HS-27A (cell line): ENCODE results near the gene WASF1.

Experiments
- DNase-seq: peaks from one replicate; pipeline ENCODE4 v3.0.0-alpha.2; 2012; ENCODE audit warnings: low read depth, missing footprints

Gene WASF1

DNA sequence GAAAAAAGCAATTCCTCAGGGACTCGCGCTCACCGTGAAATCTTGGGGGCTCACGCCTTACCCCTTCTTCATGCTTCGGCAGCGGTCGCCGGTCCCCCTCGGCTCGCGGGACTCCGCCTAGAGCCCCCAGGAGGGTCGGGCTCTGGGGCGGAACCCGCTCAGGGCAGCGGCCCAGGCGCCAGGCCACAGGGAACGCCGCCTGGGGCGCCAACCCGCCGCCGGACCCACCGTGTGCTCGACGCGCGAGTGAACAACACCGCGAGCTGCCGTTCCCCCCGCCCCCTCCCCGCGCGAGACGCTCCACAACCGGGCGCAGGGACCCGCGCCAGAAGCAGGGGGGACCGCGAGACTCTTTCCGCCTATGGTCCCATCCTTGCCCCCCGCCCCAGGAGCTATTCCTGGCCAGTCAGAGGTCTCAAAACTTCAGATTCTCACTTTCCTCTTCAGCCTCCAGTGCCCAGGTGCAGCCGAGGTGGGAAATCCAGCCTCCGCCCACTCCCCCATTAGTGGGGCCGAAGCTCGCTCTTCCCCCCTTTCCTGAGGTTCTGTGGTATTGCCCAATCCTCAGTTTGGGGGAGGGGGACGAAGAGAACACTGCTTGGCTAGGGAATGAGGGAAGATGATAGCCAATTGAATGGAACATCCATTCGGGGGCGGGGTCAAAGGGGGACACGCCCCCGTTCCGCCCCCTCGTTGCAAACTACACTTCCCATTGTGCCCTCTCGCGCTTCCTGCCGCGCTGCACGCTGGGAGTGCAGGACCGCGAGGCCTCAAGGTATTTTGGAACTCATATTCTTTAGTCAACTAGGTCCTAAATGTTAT, at the start of gene WASF1:
Gene WASF1 (minus strand): TSS at position 265 of the 822 bp plus-strand sequence. CDS start 52,069 bp downstream, outside the sequence.
- peak; percentile 96 for DNase-seq

DNA sequence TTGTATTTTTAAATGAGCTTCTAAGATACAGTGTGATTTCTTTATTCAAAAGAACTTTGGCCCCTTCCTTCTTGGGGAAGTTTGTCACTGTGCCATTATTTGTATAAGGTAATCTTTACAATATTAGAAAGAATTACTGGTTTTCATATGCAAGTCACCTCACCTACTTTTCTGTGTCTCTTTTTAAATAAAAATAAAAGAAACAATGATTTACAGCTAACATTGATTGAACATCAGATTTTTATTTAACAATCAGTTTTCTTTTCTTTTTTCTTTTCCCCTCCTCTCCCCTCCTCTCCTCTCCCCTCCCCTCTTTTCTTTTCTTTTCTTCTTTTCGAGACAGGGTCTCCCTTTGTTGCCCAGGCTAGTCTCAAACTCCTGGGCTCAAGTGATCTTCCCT, 46.8 kb upstream of the WASF1 start:
- DNase-seq: no peak

DNA sequence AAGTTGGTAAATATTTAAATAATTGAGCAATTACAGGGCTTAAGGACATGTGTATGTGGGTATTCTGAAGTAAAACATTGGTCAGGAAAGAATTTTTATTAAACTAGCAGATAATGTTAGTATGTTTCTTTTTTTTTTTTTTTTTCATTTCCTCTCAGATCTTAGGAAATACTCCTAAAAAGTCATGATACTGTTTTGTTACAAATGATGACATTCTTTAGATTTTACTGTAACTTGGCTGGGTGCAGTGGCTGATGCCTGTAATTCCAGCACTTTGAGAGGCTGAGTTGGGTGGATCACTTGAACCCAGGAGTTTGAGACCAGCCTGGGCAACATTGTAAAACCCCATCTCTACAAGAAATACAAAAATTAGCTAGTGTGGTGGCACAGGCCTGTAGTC, 42.3 kb upstream of the WASF1 start:
- DNase-seq: no peak

DNA sequence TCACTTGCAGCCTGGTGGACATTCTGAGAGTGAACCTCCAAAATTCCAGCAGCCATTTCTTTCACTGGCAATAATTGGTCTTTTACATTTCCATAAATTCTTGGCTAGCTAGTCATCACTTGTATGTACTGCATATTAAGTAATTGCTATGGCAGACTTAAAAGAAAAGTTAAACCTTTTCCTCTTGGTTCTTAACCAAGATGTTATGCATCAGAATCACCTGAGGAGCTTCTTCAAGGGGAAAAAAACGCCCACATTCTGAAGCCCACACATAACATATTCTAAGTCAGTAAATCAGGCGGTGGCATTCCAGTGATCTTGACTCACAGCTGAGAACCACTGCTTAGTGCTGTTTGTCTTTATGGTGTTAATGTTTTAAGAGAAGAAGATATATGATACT, 37.8 kb upstream of the WASF1 start:
- DNase-seq: no peak

DNA sequence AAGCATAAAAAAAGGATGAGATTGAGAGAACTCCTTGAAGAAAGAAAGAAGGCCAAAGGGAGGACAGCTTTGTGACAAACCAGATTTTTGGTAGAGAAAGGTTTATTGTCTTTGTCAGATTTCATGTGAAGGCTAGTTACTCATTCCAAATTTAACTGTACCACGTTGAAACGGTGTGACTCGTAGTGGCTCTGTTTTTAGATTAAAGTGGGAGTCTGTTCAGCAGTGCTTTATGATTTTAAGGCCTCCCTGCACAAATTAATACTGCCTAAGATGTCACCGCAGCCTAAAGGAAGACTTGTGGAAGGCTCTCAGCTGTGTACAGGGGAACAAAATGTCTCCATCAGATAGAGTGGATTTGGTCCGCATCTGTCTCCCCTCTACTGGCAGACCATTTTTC, 36.7 kb upstream of the WASF1 start:
- no peak for DNase-seq

DNA sequence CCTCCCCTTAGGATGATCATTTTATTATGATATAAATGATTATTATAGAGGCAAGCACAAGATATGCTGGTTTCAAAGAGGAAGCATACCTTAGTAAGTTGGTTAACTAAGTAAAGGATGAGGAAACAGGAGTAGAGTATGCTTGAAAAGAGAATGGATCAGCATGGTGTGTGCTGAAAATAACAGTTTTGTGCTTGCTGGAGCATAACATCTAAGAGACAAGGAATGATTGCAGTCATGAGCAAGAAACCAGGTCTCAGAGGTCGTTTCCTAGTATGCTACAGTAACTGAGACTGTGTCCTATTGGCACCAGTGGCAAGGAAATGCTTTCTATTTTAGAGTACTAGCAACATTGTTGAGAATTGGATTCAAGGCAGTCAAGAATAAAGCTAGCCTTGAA, 34.9 kb upstream of the WASF1 start:
- no peak for DNase-seq

DNA sequence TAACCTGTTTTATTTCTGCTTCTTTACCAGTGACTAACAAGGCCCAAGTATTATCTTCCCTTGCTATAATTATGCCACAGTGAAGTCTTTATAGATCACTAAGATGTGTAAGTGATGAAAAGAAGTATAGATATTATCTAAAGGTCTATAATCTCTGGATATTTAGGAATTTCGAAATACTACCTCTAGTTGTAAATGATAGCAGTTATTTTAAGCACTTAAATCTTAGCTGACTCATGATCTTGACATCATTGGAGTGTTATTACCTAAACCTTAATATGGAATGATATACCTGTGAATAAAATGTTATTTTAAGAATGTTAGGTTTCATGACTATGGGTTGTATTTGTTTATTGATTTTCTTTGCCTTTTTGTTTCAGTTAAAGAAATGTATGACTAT, 32.3 kb upstream of the WASF1 start:
- no peak for DNase-seq

DNA sequence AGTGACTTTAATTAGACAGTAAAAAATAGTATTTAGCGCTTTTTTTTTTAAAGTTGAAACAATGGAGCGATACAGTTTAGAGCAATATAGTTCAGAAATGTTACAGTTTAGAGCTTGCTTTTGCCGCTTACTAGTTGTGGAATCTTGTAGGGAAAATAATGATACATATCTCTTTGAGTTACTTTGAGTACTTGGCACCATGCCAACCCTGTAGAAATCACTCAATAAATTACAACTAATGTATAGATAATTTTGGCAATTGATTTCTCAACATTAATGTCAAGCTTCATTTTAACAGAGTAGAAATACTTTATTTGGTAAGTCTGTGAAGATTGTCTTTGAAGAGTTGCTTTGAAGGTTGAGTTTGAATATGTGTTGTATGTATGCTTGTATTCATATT, 28.2 kb upstream of the WASF1 start:
- no peak for DNase-seq

DNA sequence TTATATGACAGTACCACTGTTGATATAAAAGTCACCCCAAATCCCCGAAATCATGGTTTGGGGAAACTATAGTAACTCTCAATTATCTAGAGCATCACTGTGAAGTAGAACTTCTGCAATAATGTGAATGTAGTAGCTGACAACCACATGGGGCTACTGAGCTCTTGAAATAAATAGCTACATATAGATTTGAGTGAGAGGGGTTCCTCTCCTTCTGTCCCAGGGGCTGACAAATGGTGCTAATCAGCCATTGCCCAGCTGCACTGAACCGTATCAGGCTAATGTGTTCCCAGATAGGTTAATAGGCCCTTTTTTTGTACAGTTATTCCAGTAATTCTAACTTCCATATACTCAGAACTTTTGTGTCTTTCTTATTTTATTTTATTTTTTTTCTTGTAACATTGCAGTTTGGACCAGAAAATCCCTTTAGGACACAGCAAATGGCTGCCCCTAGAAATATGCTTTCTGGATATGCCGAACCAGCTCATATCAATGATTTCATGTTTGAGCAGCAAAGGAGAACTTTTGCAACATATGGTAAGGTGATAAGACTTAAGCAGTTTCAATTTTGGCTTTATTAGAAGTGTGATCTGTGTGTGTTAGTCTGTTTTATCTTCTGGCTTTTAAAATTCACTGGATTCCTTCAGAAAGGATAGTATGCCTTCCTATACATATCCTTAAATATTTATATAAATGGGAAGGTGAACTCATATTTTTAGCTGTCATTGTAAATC, 21.8 kb upstream of the WASF1 start:
- DNase-seq: no peak

DNA sequence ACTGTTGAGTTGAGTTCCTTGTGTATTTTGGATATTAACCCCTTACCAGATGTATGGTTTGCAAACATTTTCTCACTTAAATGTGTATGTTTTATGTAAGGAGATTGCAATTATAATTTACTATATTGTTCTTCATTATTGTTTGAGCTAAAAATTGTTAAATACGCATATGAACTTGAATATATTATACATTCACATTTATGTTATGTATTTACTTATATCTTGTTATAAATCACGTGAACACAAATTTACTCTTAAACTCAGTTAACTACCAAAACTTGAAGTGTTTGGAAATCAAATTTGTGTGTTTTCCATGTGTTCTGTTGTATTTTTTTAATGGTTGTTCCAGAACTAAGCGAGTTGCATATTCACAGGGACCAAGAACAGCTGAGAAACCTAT, 19.1 kb upstream of the WASF1 start:
- no peak for DNase-seq

DNA sequence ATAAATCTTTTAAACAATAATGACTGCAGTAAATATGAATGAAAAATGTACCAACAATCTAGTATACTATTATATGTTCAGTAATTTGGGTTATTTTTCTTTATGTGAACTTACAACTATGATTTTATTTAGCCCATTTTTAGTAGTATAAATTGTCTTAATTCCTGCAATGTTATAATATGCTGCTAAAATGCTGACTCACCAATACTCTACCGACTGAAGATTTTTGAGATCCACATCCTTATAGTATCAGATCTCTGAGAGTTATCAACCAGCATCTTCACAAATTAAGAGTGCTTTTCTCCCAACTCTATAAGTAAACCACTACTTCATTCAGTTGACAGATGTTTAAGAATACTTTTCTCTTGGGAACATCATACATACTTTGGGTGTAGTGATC, 17.4 kb upstream of the WASF1 start:
- DNase-seq: no peak

DNA sequence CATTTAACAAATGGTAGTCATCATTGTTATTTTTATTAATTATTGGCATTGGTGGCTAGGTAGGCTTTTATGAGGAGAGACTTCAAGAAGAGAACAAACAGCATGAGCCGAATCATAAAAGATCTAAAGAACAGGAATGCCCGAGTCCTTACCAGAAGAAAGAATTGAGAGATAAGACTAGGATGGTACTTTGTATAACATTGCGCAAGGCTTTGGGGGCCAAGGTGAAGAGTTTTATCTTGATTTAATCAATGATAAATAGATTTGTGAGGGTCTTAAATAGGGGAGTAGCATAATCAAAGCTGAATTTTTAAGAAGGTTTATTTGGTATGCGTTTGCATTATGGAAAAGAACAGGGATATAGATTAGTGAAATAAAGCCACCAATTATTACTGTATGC, 16.2 kb upstream of the WASF1 start:
- no peak for DNase-seq

DNA sequence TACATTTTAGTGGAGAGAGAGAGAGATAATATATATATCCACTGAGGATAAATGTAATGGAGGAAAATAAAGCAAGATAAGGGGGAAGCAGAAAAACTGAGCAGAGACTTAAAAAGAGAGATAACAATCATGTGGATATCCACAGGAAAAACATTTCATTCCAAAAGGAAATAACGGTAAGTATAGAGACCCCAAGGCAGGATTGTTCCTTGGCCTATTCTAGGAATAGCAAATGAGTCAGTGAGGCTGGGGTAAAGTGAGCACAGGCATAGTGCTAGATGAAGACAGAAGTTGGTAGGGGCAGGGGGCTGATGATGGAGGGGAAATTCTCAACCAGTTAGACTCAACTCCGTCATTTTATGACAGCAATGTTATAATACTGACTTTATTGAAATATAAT, 12.0 kb upstream of the WASF1 start:
- DNase-seq: no peak

DNA sequence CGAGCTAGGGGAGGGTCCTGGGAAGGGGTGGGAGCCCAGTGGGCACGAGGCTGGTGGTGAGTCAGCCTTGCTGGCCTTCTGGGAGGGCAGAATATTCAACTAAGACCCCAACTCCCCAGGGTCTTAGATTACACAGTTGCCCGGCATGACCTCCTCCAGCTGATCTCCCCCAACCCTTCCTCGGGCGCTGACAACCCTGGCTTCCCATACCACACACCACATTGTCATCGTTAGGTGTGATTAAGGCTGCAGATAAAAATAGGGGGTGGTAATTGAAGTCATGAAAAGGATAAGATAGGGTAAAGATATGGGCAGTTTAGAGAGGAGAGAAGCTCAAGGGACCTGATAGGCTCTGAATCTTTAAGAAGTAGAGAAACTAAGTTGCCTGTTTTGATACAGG, 11.3 kb upstream of the WASF1 start:
- no peak for DNase-seq

DNA sequence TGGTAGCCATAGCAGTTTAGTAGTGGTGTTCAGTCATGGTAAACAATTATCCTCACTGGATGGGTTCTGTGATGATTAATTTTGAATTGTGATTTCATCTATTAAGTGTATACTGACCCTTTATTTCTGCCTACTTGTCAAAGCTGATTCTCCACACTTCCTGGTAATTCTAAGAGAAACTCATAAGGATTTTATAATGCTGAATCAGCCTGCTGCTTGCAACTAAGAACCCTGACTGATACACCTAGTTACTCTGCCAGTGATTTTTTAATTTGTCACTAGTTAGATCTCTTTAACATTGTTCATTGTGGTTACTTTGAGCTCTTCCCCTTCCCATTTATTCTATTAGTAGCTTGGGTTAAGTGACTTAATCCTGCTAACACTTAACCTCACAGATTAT, 9.3 kb upstream of the WASF1 start:
- DNase-seq: no peak

DNA sequence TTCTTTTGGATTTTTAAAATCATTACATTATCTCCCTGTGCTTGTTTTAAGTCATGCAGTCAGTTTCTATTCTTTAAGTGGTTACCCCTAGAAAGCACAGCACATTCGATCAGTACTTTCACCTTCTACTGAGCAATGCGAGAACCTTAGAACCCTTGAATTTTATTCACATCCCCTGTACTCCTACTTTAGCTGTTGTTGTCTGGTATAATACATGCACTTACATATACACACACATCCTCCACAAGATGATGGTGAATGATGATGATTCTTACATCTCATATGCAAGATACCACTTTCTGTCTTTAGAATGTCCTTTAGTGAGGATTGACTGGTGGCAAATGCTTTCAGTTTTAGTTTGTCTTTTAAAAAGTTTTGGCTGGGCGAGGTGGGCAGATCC, 6.4 kb upstream of the WASF1 start:
- DNase-seq: no peak

DNA sequence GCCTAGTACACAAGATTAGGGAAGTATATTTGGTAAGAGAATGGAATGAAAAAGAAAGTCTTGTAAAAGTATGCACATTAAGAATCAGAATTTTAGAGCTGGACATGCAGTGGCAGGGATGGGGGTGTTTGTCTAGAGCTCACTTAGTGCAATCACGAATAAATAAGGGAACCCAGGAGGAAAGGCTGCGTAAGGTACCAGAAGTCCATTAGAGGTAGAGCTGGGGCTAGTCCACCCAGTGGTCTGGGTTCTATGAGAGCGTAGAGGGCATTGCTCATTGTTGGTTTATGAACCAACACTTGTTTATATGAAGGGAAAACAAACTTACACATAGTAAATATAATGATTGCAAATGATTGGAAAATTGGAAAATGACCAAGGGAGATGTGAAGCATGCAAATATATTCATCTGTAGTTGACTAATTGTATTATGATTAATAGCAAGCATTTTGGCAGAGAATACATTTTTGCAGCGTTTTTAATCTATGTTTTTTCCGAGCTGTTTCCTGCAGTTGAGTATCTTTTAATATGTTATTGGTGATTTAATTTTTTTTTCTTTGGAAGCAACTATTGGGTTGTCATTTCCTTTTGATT, 3.9 kb upstream of the WASF1 start:
- no peak for DNase-seq

DNA sequence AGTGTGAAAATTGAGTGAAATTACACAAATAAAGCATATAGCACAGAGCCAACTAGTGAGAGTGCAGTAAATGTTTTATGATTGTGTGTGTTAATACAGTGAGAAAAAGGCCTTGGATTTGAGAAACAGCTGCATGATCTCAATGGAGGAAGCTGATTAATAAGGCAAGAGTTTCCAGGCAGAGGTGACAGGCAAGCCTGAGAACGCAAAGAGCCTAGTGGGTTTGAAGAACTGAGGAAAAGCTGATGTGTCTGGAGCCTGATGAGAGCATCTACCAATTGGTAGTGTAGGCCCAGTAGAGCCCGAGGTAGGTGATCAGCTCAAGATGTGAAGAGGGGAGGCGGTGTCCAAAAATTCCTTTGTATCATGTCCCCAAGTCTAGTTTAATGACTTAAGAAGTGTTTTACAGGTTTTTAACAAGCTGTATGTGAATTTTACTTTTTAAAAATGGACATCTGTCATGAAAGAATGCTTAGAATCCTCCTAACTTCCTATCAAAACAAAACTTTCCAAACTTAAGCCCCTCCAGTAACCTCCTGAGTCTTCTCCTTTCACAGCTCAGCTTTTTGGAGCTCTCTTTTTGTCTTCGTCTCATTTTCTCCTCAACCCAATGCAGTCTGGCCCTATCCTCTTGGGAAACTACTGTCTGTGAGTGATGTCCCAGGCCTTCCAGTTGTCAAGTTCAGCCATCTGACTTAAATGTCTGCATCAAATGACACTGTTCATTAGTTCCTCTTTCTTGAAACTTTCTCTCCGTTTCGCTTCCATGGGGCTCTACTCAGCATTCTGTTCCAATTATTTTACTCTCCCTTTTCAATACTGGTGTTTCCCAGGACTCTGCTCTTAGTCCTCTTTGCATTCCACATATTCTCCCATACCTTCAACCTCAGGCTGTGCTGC, 1.9 kb upstream of the WASF1 start:
- DNase-seq: no peak

DNA sequence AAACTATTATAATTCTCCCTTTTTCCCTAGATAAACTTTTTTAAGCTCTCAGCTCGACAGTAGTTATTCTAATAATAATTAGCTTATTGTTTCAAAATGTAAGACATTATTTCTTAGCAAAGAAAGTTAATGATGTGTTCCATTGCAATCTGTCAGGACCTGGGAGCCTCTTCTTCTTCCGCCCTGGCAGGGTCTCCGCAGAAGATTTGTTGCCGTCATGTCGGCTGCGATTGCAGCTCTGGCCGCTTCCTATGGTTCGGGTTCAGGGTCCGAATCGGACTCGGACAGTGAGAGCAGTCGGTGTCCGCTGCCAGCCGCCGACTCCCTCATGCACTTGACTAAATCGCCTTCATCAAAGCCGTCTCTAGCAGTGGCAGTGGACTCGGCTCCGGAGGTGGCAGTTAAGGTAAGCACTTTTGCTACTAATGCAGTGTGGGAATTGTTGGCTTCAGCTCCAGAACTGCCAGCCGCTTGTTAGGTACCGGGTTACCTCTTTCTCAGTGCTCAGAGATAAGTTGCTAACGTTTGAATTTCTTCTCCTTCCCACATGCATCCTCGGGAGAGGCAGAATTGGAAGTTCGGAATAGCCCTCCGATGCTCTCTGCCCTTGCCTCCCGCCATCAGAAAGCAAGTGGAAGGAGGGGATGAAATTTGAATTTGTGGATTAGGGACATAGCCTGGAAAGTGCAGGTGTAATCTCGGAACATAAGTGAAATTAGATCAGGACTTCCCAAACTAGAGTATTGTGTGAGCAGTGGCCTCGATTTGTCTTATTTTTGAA, 948 bp upstream of the WASF1 start, which contains the start of gene CDC40:
Gene CDC40 (plus strand): TSS at position 200 of the 781 bp plus-strand sequence. CDS start 18 bp downstream, at position 218.
- no peak for DNase-seq

DNA sequence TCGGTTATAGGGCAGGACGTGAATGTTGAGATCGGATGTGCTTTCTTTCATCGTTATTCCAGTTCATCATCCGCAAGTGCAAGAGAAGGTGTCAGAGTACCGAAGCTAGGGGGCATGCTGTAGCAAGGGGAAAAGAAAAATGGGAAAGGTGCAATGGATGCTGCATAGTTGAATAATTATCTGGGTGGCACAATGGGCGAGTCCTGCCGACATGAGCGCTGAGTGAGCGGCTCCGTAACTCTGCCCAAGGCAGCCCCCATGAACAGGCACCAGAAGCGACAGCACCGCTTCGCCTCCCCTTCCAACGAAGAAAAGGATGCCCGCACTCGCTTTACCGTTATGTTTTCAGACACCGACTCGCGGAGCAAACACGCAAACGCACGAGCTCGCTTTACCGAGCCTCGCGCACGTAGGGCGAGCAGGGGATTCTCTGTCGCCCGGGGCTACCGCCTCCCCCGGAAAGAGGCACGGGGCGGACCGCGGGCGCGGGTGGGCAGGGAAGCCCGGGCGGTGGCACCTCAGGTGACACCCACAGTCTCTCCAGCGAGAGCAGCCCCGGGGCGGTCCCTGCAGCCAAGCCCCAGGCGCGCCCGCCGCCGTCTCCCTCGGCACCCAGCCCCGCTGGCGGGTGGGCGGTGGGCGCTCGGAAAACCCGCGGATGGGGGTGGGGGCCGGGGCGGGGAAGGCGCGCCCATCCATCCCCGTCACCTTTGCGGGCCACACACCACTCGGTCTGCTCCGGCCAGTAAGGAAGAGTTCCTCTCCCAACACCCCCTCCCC, 654 bp downstream of the WASF1 start:
- DNase-seq: peak; percentile 29
